Measurements from ENCODE around the gene MMP23B. TPM values are rescaled to one million over a fixed set of nuclear protein-coding genes. Genes with fewer than 3 reads are reported as not detected.

Gene MMP23B
- total RNA-seq, 8 experiments from 2014 or later = 1.3 to 11.8 (median 2.5) TPM

- in situ Hi-C loops (cut with MboI; ENCODE audit: low pct_unique_long_range_greater_than_20kb in 2 of 9, low sequenced_read_pairs in 9 of 9, unreplicated experiment in 9 of 9) = loop anchor here in 1 of 9 experiments (10.0 kb wide), 1 partner anchor 61 kb away; the partner anchor contains the start of gene TMEM240
- no CpG with 5 or more reads among the region's 17 CpGs for WGBS, 10 experiments
- H3K4me3 ChIP-seq = no peak overlapping the region
- no peak overlapping the region for H3K27ac ChIP-seq
- no peak for ATAC-seq (replicated peaks in 6 of 8)
- peaks cover 3% of the 10 kb centered on the region in 2 donors for H3K4me1 ChIP-seq (replicated peaks in 1 of 2)
Observed at GRCh38 chr1:1605724-1606123, 26.2 kb upstream of the MMP23B start.

- in situ Hi-C loops (cut with MboI; ENCODE audit: low pct_unique_long_range_greater_than_20kb in 2 of 9, low sequenced_read_pairs in 9 of 9, unreplicated experiment in 9 of 9) = loop anchor here in 1 of 9 experiments (10.0 kb wide), 1 partner anchor 61 kb away; the partner anchor contains the start of gene TMEM240
- no peak overlapping the region for H3K27ac ChIP-seq
Observed at GRCh38 chr1:1606232-1606631, 25.7 kb upstream of the MMP23B start.

GRCh38 chr1:1609822-1610485 is 22.0 kb upstream of the MMP23B start:
- in situ Hi-C loops (cut with MboI; ENCODE audit: low pct_unique_long_range_greater_than_20kb in 2 of 9, low sequenced_read_pairs in 9 of 9, unreplicated experiment in 9 of 9) = loop anchor here in 1 of 9 experiments (10.0 kb wide), 1 partner anchor 65 kb away; the partner anchor contains the start of gene TMEM240
- Histone ChIP-seq H3K4me3 (no peak overlapping the region), H3K4me1 (replicated peaks in 1 of 2) (peaks cover 7 to 9% of the 10 kb centered on the region in 2 donors), H3K27ac (no peak overlapping the region)
- ATAC-seq (replicated peaks in 6 of 8) = no peak
- 0 to 100% (median 47%) methylated on average over 1 to 11 of the region's 12 CpGs; no CpG with 5 or more reads in 1 of the 10 experiments for whole genome bisulfite sequencing, 10 experiments

More at GRCh38 chr1:1606232-1606631, 25.7 kb upstream of the MMP23B start:
- WGBS, 10 experiments = no CpG with 5 or more reads among the region's 13 CpGs
- H3K4me3 ChIP-seq = no peak overlapping the region
- no peaks in the 10 kb centered on the region for H3K4me1 ChIP-seq (replicated peaks in 1 of 2)
- ATAC-seq (replicated peaks in 6 of 8) = no peak

GRCh38 chr1:1610796-1611195 is 21.2 kb upstream of the MMP23B start:
- H3K27ac ChIP-seq = no peak overlapping the region
- peaks cover 7 to 9% of the 10 kb centered on the region in 2 donors for H3K4me1 ChIP-seq (replicated peaks in 1 of 2)
- ATAC-seq (replicated peaks in 6 of 8) = no peak
- in situ Hi-C loops (cut with MboI; ENCODE audit: low pct_unique_long_range_greater_than_20kb in 2 of 9, low sequenced_read_pairs in 9 of 9, unreplicated experiment in 9 of 9) = no loop called here
- H3K4me3 ChIP-seq = no peak overlapping the region
- WGBS, 10 experiments = 19 to 82% (median 65%) methylated on average over 2 to 7 of the region's 9 CpGs; no CpG with 5 or more reads in 3 of the 10 experiments

GRCh38 chr1:1612104-1612400 is 19.9 kb upstream of the MMP23B start:
- whole genome bisulfite sequencing, 10 experiments = 40 to 100% (median 82%) methylated on average over 1 to 3 of the region's 3 CpGs; no CpG with 5 or more reads in 2 of the 10 experiments
- H3K27ac ChIP-seq = no peak overlapping the region
- peaks cover 14% of the 10 kb centered on the region in 2 donors for H3K4me1 ChIP-seq (replicated peaks in 1 of 2)
- no peak for ATAC-seq (replicated peaks in 6 of 8)
- in situ Hi-C loops (cut with MboI; ENCODE audit: low pct_unique_long_range_greater_than_20kb in 2 of 9, low sequenced_read_pairs in 9 of 9, unreplicated experiment in 9 of 9) = no loop called here
- no peak overlapping the region for H3K4me3 ChIP-seq

GRCh38 chr1:1613509-1614082 is 18.4 kb upstream of the MMP23B start:
- no peak overlapping the region for H3K27ac ChIP-seq
- in situ Hi-C loops (cut with MboI; ENCODE audit: low pct_unique_long_range_greater_than_20kb in 2 of 9, low sequenced_read_pairs in 9 of 9, unreplicated experiment in 9 of 9) = no loop called here

GRCh38 chr1:1614204-1614953 is 17.6 kb upstream of the MMP23B start:
- peak overlapping the region; percentile 38 to 100 for H3K27ac ChIP-seq
- in situ Hi-C loops (cut with MboI; ENCODE audit: low pct_unique_long_range_greater_than_20kb in 2 of 9, low sequenced_read_pairs in 9 of 9, unreplicated experiment in 9 of 9) = no loop called here

More at GRCh38 chr1:1613509-1614082, 18.4 kb upstream of the MMP23B start:
- Histone ChIP-seq H3K4me1 (replicated peaks in 1 of 2) (peaks cover 15 to 16% of the 10 kb centered on the region in 2 donors), H3K4me3 (peak overlapping the region; percentile 87 to 99 (median 96))
- no peak for ATAC-seq (replicated peaks in 6 of 8)
- 68 to 81% (median 74%) methylated on average over 5 to 11 of the region's 11 CpGs for WGBS, 10 experiments

GRCh38 chr1:1614954-1615255 is 17.1 kb upstream of the MMP23B start:
- in situ Hi-C loops (cut with MboI; ENCODE audit: low pct_unique_long_range_greater_than_20kb in 2 of 9, low sequenced_read_pairs in 9 of 9, unreplicated experiment in 9 of 9) = no loop called here
- 0 to 1% (median 0%) methylated on average over 1 to 17 of the region's 23 CpGs; no CpG with 5 or more reads in 4 of the 10 experiments for WGBS, 10 experiments
- Histone ChIP-seq H3K4me1 (replicated peaks in 1 of 2) (peaks cover 15 to 16% of the 10 kb centered on the region in 2 donors), H3K27ac (peak overlapping the region; percentile 38 to 100), H3K4me3 (peak overlapping the region; percentile 87 to 99 (median 96))
- ATAC-seq (replicated peaks in 6 of 8) = peak in 1 of 8 experiments; percentile 0

More at GRCh38 chr1:1614204-1614953, 17.6 kb upstream of the MMP23B start:
- H3K4me1 ChIP-seq (replicated peaks in 1 of 2) = peaks cover 15 to 16% of the 10 kb centered on the region in 2 donors
- H3K4me3 ChIP-seq = peak overlapping the region; percentile 87 to 99 (median 96)
- peak in 4 of 8 experiments; percentile 0 to 10 (median 4) for ATAC-seq (replicated peaks in 6 of 8)
- 6 to 37% (median 14%) methylated on average over 2 to 26 of the region's 30 CpGs; no CpG with 5 or more reads in 2 of the 10 experiments for WGBS, 10 experiments

- 0% methylated on average over 50 of the region's 107 CpGs; no CpG with 5 or more reads in 9 of the 10 experiments for WGBS, 10 experiments
- peak; percentile 73 to 90 (median 84) for ATAC-seq (replicated peaks in 6 of 8)
- peaks cover 15 to 16% of the 10 kb centered on the region in 2 donors for H3K4me1 ChIP-seq (replicated peaks in 1 of 2)
- peak within 1 kb of the TSS; percentile 87 to 99 (median 96) for H3K4me3 ChIP-seq
- in situ Hi-C loops (cut with MboI; ENCODE audit: low pct_unique_long_range_greater_than_20kb in 2 of 9, low sequenced_read_pairs in 9 of 9, unreplicated experiment in 9 of 9) = no loop called here
- H3K27ac ChIP-seq = peak within 1 kb of the TSS; percentile 100
Observed at GRCh38 chr1:1615256-1616044, 16.5 kb upstream of the MMP23B start, which contains the start of gene MIB2. Gene MIB2 (plus strand): TSS chr1:1615500. CDS start chr1:1623453, 7,953 bp downstream.

GRCh38 chr1:1616045-1616790 is 15.8 kb upstream of the MMP23B start:
- peak overlapping the region; percentile 100 for H3K27ac ChIP-seq
- H3K4me3 ChIP-seq = peak overlapping the region; percentile 87 to 99 (median 96)
- WGBS, 10 experiments = 4 to 30% (median 20%) methylated on average over 2 to 19 of the region's 80 CpGs; no CpG with 5 or more reads in 4 of the 10 experiments
- peak; percentile 18 to 48 (median 26) for ATAC-seq (replicated peaks in 6 of 8)
- peaks cover 15 to 16% of the 10 kb centered on the region in 2 donors for H3K4me1 ChIP-seq (replicated peaks in 1 of 2)
- in situ Hi-C loops (cut with MboI; ENCODE audit: low pct_unique_long_range_greater_than_20kb in 2 of 9, low sequenced_read_pairs in 9 of 9, unreplicated experiment in 9 of 9) = no loop called here

- 60 to 100% (median 74%) methylated on average over 1 to 11 of the region's 19 CpGs; no CpG with 5 or more reads in 4 of the 10 experiments for WGBS, 10 experiments
- H3K4me1 ChIP-seq (replicated peaks in 1 of 2) = peaks cover 15 to 16% of the 10 kb centered on the region in 2 donors
- in situ Hi-C loops (cut with MboI; ENCODE audit: low pct_unique_long_range_greater_than_20kb in 2 of 9, low sequenced_read_pairs in 9 of 9, unreplicated experiment in 9 of 9) = no loop called here
- peak overlapping the region; percentile 87 to 99 (median 96) for H3K4me3 ChIP-seq
- no peak overlapping the region for H3K27ac ChIP-seq
- ATAC-seq (replicated peaks in 6 of 8) = no peak
Observed at GRCh38 chr1:1616838-1617237, 15.1 kb upstream of the MMP23B start.

GRCh38 chr1:1617516-1617915 is 14.5 kb upstream of the MMP23B start:
- 67 to 100% (median 92%) methylated on average over 1 to 10 of the region's 11 CpGs for WGBS, 10 experiments

More at GRCh38 chr1:1617516-1617915, 14.5 kb upstream of the MMP23B start:
- in situ Hi-C loops (cut with MboI; ENCODE audit: low pct_unique_long_range_greater_than_20kb in 2 of 9, low sequenced_read_pairs in 9 of 9, unreplicated experiment in 9 of 9) = no loop called here
- ATAC-seq (replicated peaks in 6 of 8) = no peak
- no peak overlapping the region for H3K4me3 ChIP-seq
- H3K27ac ChIP-seq = no peak overlapping the region
- peaks cover 15 to 16% of the 10 kb centered on the region in 2 donors for H3K4me1 ChIP-seq (replicated peaks in 1 of 2)
